ENCODE results near the gene MMAB. TPM values are rescaled to one million over a fixed set of nuclear protein-coding genes. Genes with fewer than 3 reads are reported as not detected.

MMAB gene
- total RNA-seq, 1 experiment from 2014 or later: 83.0 TPM

DNA sequence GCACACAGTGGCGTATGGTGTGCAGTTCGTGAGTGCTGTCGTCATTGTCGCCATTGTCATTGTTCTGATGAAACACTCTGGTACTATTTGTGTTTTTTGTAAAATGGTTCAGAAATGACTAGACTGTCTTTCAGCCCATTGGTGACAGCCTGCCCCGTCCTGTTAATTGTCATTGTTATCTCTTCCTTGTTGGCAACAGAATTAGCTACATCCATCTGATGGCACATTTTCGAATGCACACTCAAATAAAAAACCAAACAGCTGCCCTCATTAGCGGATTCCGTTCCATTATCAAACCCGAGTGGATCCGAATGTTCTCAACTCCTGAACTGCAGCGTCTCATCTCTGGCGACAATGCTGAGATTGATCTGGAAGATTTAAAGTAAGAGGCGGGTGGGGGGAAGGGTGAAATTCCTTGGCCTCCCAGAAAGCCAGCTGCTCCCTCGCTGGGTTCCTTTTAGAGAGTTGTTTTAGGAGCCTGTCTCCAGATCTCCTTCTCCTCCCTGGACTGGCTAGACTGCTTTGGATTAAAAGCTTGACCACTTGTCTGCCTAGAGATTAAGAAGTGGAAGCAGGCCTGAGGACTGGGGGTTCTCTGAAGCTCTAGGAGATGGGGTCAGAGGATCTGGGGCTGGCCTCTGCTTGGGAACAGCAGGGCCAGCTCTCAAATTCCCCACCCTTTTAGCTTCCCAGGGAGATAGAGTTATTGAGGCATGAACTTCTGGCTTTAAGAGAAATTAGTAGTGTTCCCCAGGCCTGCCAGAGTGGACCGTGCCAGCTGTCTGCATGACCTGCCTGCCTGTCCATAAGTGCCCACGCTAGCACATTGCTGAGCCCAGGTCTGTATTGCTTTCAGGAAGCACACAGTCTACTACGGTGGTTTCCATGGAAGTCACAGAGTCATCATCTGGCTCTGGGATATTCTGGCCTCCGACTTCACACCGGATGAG lies 43.3 kb downstream of the MMAB start:
- intact Hi-C loops (cut with micrococcal nuclease): no loop called here
- H3K9me2 ChIP-seq (replicated peaks; ENCODE audit: low read length): no peaks in the 10 kb centered on the region
- H3K9ac ChIP-seq (ENCODE audit: low read length): no peak overlapping the region
- H3K27ac ChIP-seq (ENCODE audit: low read length): no peak overlapping the region
- no peaks in the 10 kb centered on the region for H3K9me3 ChIP-seq (ENCODE audit: low read length)
- ATAC-seq: no peak
- H3K79me2 ChIP-seq (ENCODE audit: low read length): no peaks in the 10 kb centered on the region
- no peaks in the 10 kb centered on the region for H4K20me1 ChIP-seq (ENCODE audit: low read length)
- no peak overlapping the region for H2AFZ ChIP-seq (ENCODE audit: low read length)
- no peak overlapping the region for H3K4me3 ChIP-seq (ENCODE audit: low read length)
- H3K4me2 ChIP-seq (ENCODE audit: low read length): no peak overlapping the region
- no peaks in the 10 kb centered on the region for H3K4me1 ChIP-seq (ENCODE audit: insufficient read depth, low read length)
- POLR2A ChIA-PET (ENCODE audit: unreplicated experiment): no interaction called here
- H3F3A ChIP-seq (ENCODE audit: low read length, unreplicated experiment): no peaks in the 10 kb centered on the region
- TF ChIP-seq EZH2phosphoT487 (IDR thresholded peaks at IDR 0.05; ENCODE audit: borderline replicate concordance, low read length) (no peak), EZH2 (IDR thresholded peaks at IDR 0.05; ENCODE audit: low read length, unreplicated experiment) (no peak)
- TF ChIP-seq, protein P1, sequence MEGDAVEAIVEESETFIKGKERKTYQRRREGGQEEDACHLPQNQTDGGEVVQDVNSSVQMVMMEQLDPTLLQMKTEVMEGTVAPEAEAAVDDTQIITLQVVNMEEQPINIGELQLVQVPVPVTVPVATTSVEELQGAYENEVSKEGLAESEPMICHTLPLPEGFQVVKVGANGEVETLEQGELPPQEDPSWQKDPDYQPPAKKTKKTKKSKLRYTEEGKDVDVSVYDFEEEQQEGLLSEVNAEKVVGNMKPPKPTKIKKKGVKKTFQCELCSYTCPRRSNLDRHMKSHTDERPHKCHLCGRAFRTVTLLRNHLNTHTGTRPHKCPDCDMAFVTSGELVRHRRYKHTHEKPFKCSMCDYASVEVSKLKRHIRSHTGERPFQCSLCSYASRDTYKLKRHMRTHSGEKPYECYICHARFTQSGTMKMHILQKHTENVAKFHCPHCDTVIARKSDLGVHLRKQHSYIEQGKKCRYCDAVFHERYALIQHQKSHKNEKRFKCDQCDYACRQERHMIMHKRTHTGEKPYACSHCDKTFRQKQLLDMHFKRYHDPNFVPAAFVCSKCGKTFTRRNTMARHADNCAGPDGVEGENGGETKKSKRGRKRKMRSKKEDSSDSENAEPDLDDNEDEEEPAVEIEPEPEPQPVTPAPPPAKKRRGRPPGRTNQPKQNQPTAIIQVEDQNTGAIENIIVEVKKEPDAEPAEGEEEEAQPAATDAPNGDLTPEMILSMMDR (conservative IDR thresholded peaks at IDR 0.05; ENCODE audit: low read depth, low read length): no peak
- no peak for DNase-seq
- H3K36me3 ChIP-seq (ENCODE audit: low read depth, low read length): peaks cover 8% of the 10 kb centered on the region; the same call in 1 of the 2 replicates
- no peaks in the 10 kb centered on the region for H3K27me3 ChIP-seq (ENCODE audit: low read length)
- BruUV-seq (replicated peaks): no TSS peak
- CTCF ChIA-PET: no interaction called here

DNA sequence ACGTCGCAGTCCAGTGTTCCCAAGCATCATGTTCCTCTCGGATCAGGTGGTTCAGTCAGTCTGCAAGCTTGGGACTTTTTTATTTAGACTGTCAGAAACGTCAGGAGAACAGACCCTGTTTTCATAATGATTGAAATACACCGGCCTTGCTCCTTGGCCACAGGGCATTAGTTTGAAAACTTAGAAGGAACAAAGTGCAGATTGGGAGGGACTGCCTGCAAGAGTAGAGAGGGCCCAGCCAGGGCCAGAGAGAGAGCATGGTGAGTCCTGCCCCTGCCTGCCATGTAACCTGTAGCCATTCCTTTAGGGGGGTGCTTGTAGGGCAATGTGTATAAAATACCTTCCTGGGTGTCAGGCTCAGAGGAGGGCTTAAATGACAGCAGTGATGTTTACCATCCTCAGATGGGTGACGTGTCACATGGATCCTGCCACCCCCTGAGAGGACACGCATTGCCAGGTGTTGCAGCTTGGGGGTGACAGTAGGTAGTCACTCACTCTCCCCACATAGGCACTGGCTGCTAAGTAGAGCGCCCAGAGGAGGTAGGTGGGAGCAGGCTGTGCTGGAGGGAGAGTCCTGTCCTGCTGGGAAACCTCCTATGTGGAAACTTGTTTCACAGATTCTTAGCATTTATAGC lies 45.7 kb downstream of the MMAB start:
- H3K4me2 ChIP-seq (ENCODE audit: low read length): no peak overlapping the region
- no peak overlapping the region for H3K27ac ChIP-seq (ENCODE audit: low read length)
- H3F3A ChIP-seq (ENCODE audit: low read length, unreplicated experiment): no peaks in the 10 kb centered on the region
- H3K9me3 ChIP-seq (ENCODE audit: low read length): no peaks in the 10 kb centered on the region
- H3K36me3 ChIP-seq (ENCODE audit: low read depth, low read length): peaks cover 8% of the 10 kb centered on the region; the same call in 1 of the 2 replicates
- POLR2A ChIA-PET (ENCODE audit: unreplicated experiment): no interaction called here
- no peaks in the 10 kb centered on the region for H4K20me1 ChIP-seq (ENCODE audit: low read length)
- H3K9ac ChIP-seq (ENCODE audit: low read length): no peak overlapping the region
- H3K4me1 ChIP-seq (ENCODE audit: insufficient read depth, low read length): no peaks in the 10 kb centered on the region
- H3K79me2 ChIP-seq (ENCODE audit: low read length): no peaks in the 10 kb centered on the region
- DNase-seq (no peak), ATAC-seq (no peak)
- BruUV-seq (replicated peaks): no TSS peak
- TF ChIP-seq, protein P1 (conservative IDR thresholded peaks at IDR 0.05; ENCODE audit: low read depth, low read length): no peak
- TF ChIP-seq EZH2phosphoT487 (IDR thresholded peaks at IDR 0.05; ENCODE audit: borderline replicate concordance, low read length): no peak
- no peaks in the 10 kb centered on the region for H3K27me3 ChIP-seq (ENCODE audit: low read length)
- H3K4me3 ChIP-seq (ENCODE audit: low read length): no peak overlapping the region
- H3K9me2 ChIP-seq (replicated peaks; ENCODE audit: low read length): no peaks in the 10 kb centered on the region
- intact Hi-C loops (cut with micrococcal nuclease): no loop called here
- CTCF ChIA-PET: no interaction called here
- H2AFZ ChIP-seq (ENCODE audit: low read length): no peak overlapping the region

DNA sequence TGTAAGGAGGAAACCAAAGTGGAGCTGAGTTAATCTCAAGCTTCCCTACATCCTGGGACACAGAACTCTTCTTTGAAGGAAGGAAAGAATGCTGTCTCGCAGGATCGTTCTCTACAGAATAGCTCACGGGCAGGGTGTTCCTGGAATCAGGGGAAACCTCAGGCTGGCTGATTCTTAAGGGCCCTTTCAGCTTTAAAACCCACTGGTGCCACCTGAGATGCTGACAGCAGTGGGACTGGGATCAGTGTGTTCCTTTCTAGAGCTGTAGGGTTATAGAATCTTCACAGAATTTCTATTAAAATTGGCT lies 48.1 kb downstream of the MMAB start:
- TF ChIP-seq EZH2phosphoT487 (IDR thresholded peaks at IDR 0.05; ENCODE audit: borderline replicate concordance, low read length) (no peak), EZH2 (IDR thresholded peaks at IDR 0.05; ENCODE audit: low read length, unreplicated experiment) (no peak)
- TF ChIP-seq, protein P1 (conservative IDR thresholded peaks at IDR 0.05; ENCODE audit: low read depth, low read length): no peak
- no peak for ATAC-seq
- no peaks in the 10 kb centered on the region for H3K9me2 ChIP-seq (replicated peaks; ENCODE audit: low read length)
- CTCF ChIA-PET: no interaction called here
- H3K79me2 ChIP-seq (ENCODE audit: low read length): no peaks in the 10 kb centered on the region
- no peaks in the 10 kb centered on the region for H3F3A ChIP-seq (ENCODE audit: low read length, unreplicated experiment)
- H3K9ac ChIP-seq (ENCODE audit: low read length): no peak overlapping the region
- H3K4me1 ChIP-seq (ENCODE audit: insufficient read depth, low read length): no peaks in the 10 kb centered on the region
- no peak overlapping the region for H3K4me2 ChIP-seq (ENCODE audit: low read length)
- no peaks in the 10 kb centered on the region for H3K27me3 ChIP-seq (ENCODE audit: low read length)
- H3K9me3 ChIP-seq (ENCODE audit: low read length): no peaks in the 10 kb centered on the region
- H4K20me1 ChIP-seq (ENCODE audit: low read length): no peaks in the 10 kb centered on the region
- BruUV-seq (replicated peaks): no TSS peak
- peaks cover 12% of the 10 kb centered on the region; the same call in 1 of the 2 replicates for H3K36me3 ChIP-seq (ENCODE audit: low read depth, low read length)
- no peak overlapping the region for H3K4me3 ChIP-seq (ENCODE audit: low read length)
- no peak overlapping the region for H2AFZ ChIP-seq (ENCODE audit: low read length)
- no peak overlapping the region for H3K27ac ChIP-seq (ENCODE audit: low read length)
- POLR2A ChIA-PET (ENCODE audit: unreplicated experiment): no interaction called here
- DNase-seq: no peak
- intact Hi-C loops (cut with micrococcal nuclease): no loop called here
